LNCAP (cell line): ENCODE measurements around the gene MEGF11.

Experiments
- TF ChIP-seq, protein P1 (sequence below): fragments of 450-650 bp; IDR thresholded peaks from 2 replicates; pipeline ENCODE4 v1.5.1; 2017; ENCODE audit warnings: mild to moderate bottlenecking

The MEGF11 gene

DNA sequence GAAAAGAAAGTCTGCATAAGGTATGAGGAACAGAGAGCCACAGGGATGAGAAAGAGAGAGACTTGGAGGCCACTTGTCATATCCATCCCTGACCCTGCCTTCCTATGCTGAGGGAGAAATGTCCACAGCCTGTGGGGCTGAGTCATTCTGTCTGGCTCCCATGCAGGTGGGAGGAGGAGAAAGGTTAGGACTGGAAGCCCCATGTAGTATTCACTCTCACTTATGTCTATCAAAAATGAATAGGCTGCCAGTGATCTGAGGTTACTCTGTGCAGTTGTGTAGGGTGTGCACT is 313.0 kb downstream of the MEGF11 start:
- TF ChIP-seq, protein P1, sequence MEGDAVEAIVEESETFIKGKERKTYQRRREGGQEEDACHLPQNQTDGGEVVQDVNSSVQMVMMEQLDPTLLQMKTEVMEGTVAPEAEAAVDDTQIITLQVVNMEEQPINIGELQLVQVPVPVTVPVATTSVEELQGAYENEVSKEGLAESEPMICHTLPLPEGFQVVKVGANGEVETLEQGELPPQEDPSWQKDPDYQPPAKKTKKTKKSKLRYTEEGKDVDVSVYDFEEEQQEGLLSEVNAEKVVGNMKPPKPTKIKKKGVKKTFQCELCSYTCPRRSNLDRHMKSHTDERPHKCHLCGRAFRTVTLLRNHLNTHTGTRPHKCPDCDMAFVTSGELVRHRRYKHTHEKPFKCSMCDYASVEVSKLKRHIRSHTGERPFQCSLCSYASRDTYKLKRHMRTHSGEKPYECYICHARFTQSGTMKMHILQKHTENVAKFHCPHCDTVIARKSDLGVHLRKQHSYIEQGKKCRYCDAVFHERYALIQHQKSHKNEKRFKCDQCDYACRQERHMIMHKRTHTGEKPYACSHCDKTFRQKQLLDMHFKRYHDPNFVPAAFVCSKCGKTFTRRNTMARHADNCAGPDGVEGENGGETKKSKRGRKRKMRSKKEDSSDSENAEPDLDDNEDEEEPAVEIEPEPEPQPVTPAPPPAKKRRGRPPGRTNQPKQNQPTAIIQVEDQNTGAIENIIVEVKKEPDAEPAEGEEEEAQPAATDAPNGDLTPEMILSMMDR: no peak

DNA sequence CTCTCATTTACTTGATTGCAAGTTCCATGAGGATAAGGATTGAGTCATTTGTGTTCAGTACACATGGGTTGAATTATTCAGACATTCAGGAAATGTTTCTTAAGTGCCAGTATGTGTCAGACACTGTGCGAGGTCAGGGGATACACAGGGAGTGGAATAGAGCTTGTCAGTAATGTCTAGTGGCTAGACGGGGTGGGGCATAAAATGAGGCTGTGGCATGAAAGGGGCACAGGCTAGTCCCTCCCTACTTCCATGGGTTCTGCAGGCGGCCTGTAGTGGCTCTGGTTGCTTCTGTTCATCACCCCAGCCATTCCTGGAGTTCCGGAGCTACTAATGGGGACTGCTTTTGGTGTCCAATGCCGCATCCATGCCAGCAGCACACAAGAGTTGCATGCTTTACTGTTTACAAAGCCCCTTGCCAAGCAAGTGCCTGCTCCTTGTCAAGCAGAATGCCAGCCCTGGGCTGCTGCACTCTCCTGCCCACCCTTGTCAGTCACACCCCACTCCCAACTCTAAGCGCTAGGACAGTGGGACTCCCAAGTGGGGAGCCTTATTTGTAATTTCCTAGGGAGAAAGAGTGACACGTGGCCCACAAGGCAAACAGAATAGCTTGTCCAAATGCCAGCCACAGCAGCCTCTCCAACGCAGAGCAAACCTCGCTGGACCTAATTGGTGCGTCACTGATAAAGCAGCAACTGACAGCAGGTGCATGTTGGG is 313.5 kb downstream of the MEGF11 start:
- TF ChIP-seq, protein P1: no peak

DNA sequence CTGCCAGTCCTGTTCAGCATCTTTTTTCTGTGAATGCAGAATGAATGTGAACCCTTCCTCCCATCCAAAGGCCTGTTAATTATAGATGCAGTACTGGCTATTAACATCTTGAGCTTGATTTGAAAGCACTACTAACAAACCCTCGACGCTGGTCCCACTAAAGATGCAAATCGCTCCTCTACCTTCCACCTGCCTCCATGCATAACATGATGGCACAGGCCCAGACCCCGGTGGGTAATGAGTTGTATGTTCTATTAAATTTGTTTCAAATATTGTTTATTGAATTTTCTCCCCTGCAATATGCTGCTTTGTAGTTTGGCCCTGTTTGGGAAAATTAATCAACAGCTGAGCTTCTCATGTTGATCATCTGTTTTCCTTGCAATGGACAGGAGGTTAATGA is 314.9 kb downstream of the MEGF11 start:
- TF ChIP-seq, protein P1: no peak

DNA sequence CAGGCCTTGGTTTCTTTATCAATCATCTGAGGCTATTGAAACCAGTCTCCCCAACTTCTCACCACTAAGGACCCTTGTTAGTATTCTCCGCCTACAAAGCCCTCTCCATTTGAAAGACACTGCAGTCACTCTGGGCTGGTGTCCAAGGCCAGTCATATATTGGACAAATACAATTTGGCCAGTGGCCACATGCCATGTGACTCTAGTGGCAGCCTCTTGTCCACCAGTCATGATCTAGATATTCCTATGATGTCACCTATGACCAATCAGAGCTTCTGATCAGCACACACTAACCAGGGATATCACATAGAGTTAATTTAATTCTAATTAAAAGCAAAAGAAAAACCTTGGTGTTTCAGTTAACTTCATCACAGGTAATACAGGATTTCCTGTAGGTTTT is 316.1 kb downstream of the MEGF11 start:
- TF ChIP-seq, protein P1: no peak

DNA sequence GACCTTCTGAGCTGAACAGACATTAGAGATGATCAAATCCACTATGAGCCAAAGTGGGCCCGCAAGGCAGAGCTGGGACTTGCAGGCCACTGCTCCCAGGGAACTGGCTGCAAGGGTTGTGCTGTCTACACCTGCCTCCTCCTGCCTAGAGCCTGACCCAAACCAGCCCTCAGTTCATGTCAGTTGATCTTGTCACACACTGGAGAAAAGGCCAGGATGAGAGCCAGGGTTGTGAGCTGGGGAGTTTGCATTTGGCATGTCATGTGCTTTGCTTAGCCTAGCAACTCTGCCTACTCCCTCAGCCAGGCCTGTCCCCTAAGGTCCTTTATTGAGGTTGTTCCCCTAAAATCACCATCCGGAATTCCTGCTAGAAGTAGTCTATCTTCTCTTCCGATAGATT is 316.5 kb downstream of the MEGF11 start:
- TF ChIP-seq, protein P1: no peak

DNA sequence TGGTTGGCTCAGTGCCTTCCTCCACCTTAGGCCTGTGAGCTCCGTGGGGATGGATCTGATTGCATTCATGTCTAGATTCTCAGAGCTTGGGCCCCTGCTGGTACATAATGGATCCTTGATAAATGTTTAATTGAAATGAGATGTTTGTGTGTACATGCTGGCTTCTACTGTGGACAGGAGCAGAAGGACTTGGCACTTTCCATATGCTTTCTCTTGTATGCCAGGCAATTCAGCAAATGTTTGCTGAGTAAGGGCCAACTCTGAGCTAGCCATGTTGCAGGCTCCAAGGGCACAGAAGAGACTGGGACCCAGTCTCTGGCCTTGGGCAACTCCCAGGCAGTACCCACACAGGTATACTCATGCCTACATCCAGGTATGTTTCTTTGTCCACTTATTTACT is 317.3 kb downstream of the MEGF11 start:
- TF ChIP-seq, protein P1: no peak

DNA sequence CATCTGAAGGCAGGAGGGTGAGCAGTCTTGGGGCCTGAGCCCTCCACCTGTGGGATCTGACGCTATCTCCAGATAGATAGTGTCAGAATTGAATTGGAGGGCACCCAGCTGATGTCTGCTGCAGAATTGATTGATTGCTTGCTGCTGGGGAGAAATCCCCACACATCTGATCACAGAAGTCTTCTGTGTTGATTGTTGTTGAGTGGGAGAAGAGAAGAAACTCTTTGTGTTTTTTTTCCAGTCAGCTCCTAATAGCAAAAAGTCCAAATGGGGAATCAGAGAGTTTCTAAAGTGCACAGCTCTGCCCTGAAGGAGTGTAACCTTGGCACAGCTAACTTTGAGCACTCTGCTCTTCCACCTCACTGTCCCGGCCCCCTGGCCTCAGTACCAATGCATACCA is 318.2 kb downstream of the MEGF11 start:
- TF ChIP-seq, protein P1: no peak

DNA sequence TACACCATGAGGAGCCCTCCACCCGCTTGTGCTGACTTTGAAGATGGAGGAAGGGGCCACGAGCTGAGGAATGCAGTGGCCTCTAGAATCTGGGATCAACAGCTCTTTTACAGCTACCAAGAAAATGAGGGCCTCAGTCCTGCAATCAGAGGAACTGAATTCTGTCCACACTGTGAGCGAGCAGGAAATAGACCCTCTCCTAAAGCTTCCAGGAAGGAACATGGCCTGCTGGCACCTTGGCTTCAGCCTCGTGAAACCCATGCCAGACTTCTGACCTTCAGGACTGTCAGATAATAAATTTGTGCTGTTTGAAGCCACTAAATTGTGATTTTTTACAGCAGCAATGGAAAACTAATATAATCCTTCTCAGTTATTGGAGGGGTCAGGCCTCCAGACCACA is 322.3 kb downstream of the MEGF11 start:
- TF ChIP-seq, protein P1: no peak
